ENCODE data around the gene GRB2.
A peak's percentile ranks its signal among the peaks of the same experiment; 100 is the strongest.
"Not testable (repeated sequence)": the region's sequence is repeated elsewhere in the genome, so short reads cannot be mapped to it uniquely, and the experiment has no call there.

Gene GRB2

GRCh38 chr17:75349589-75349988 lies 55.9 kb downstream of the GRB2 start:
- peaks cover 63% of the 10 kb centered on the region for H3F3A ChIP-seq (ENCODE audit: insufficient read depth)
- H2AFZ ChIP-seq (ENCODE audit: low read depth, low read length, severe bottlenecking), result no peak overlapping the region
- peak overlapping the region; percentile 99; the same call in 1 of the 2 replicates for H3K27ac ChIP-seq (ENCODE audit: low read depth, low read length)
- no peak overlapping the region for H3K4me2 ChIP-seq (ENCODE audit: low read depth, low read length, poor library complexity, severe bottlenecking)
- no peak overlapping the region for H3K9ac ChIP-seq (ENCODE audit: low read length)
- no peaks in the 10 kb centered on the region for H3K27me3 ChIP-seq (ENCODE audit: low read length)
- TF ChIP-seq EZH2phosphoT487 (conservative IDR thresholded peaks at IDR 0.05; ENCODE audit: low read length), result no peak
- TF ChIP-seq CTCF (IDR thresholded peaks at IDR 0.05; ENCODE audit: insufficient read depth, low read length, poor library complexity, severe bottlenecking), result no peak
- no peaks in the 10 kb centered on the region for H3K9me3 ChIP-seq (ENCODE audit: insufficient read depth, low read length)
- H3K36me3 ChIP-seq (ENCODE audit: low read length), result no peaks in the 10 kb centered on the region
- peaks cover 88% of the 10 kb centered on the region for H3K79me2 ChIP-seq (ENCODE audit: insufficient read depth, low read length)
- H3K9me2 ChIP-seq (replicated peaks; ENCODE audit: insufficient read depth, low read length), result no peaks in the 10 kb centered on the region
- H3K4me3 ChIP-seq (ENCODE audit: insufficient read depth, low read length, poor library complexity, severe bottlenecking), result no peak overlapping the region
- H4K20me1 ChIP-seq (ENCODE audit: low read depth, low read length), result peaks cover 4% of the 10 kb centered on the region; the same call in 1 of the 2 replicates

GRCh38 chr17:75348386-75349012 lies 57.0 kb downstream of the GRB2 start:
- H3K9me3 ChIP-seq (ENCODE audit: insufficient read depth, low read length), result no peaks in the 10 kb centered on the region
- H3K4me2 ChIP-seq (ENCODE audit: low read depth, low read length, poor library complexity, severe bottlenecking), result peak overlapping the region; percentile 100
- H3K27me3 ChIP-seq (ENCODE audit: low read length), result no peaks in the 10 kb centered on the region
- peaks cover 91% of the 10 kb centered on the region for H3K79me2 ChIP-seq (ENCODE audit: insufficient read depth, low read length)
- H4K20me1 ChIP-seq (ENCODE audit: low read depth, low read length), result peaks cover 4% of the 10 kb centered on the region; the same call in 1 of the 2 replicates
- no peaks in the 10 kb centered on the region for H3K9me2 ChIP-seq (replicated peaks; ENCODE audit: insufficient read depth, low read length)
- H3K4me3 ChIP-seq (ENCODE audit: insufficient read depth, low read length, poor library complexity, severe bottlenecking), result no peak overlapping the region
- peak overlapping the region; percentile 63 for H3K9ac ChIP-seq (ENCODE audit: low read length)
- TF ChIP-seq EZH2phosphoT487 (conservative IDR thresholded peaks at IDR 0.05; ENCODE audit: low read length) (no peak), CTCF (IDR thresholded peaks at IDR 0.05; ENCODE audit: insufficient read depth, low read length, poor library complexity, severe bottlenecking) (no peak)
- no peak overlapping the region for H2AFZ ChIP-seq (ENCODE audit: low read depth, low read length, severe bottlenecking)
- no peaks in the 10 kb centered on the region for H3K36me3 ChIP-seq (ENCODE audit: low read length)
- peak overlapping the region; percentile 99 for H3K27ac ChIP-seq (ENCODE audit: low read depth, low read length)
- H3F3A ChIP-seq (ENCODE audit: insufficient read depth), result peaks cover 73% of the 10 kb centered on the region

GRCh38 chr17:75346906-75347305 lies 58.6 kb downstream of the GRB2 start:
- Histone ChIP-seq H3K79me2 (ENCODE audit: insufficient read depth, low read length) (peaks cover 92% of the 10 kb centered on the region), H3K36me3 (ENCODE audit: low read length) (no peaks in the 10 kb centered on the region), H3K4me3 (ENCODE audit: insufficient read depth, low read length, poor library complexity, severe bottlenecking) (peak overlapping the region; percentile 40), H3K9me3 (ENCODE audit: insufficient read depth, low read length) (no peaks in the 10 kb centered on the region), H3K9me2 (replicated peaks; ENCODE audit: insufficient read depth, low read length) (no peaks in the 10 kb centered on the region), H3K4me2 (ENCODE audit: low read depth, low read length, poor library complexity, severe bottlenecking) (peak overlapping the region; percentile 100), H2AFZ (ENCODE audit: low read depth, low read length, severe bottlenecking) (no peak overlapping the region), H4K20me1 (ENCODE audit: low read depth, low read length) (peaks cover 4% of the 10 kb centered on the region; the same call in 1 of the 2 replicates), H3K27ac (ENCODE audit: low read depth, low read length) (peak overlapping the region; percentile 99), H3K9ac (ENCODE audit: low read length) (peak overlapping the region; percentile 63), H3K27me3 (ENCODE audit: low read length) (no peaks in the 10 kb centered on the region), H3F3A (ENCODE audit: insufficient read depth) (peaks cover 79% of the 10 kb centered on the region)
- no peak for TF ChIP-seq EZH2phosphoT487 (conservative IDR thresholded peaks at IDR 0.05; ENCODE audit: low read length)
- TF ChIP-seq CTCF (IDR thresholded peaks at IDR 0.05; ENCODE audit: insufficient read depth, low read length, poor library complexity, severe bottlenecking), result no peak

GRCh38 chr17:75346368-75346767 lies 59.1 kb downstream of the GRB2 start:
- H3K27me3 ChIP-seq (ENCODE audit: low read length); H3K36me3 ChIP-seq (ENCODE audit: low read length); H3K9me2 ChIP-seq (replicated peaks; ENCODE audit: insufficient read depth, low read length); H4K20me1 ChIP-seq (ENCODE audit: low read depth, low read length); H2AFZ ChIP-seq (ENCODE audit: low read depth, low read length, severe bottlenecking); H3K9me3 ChIP-seq (ENCODE audit: insufficient read depth, low read length): not testable (repeated sequence)
- Histone ChIP-seq H3K9ac (ENCODE audit: low read length) (peak overlapping the region; percentile 63), H3K4me3 (ENCODE audit: insufficient read depth, low read length, poor library complexity, severe bottlenecking) (peak overlapping the region; percentile 40), H3K79me2 (ENCODE audit: insufficient read depth, low read length) (peaks cover 92% of the 10 kb centered on the region), H3K4me2 (ENCODE audit: low read depth, low read length, poor library complexity, severe bottlenecking) (peak overlapping the region; percentile 100), H3F3A (ENCODE audit: insufficient read depth) (peaks cover 78% of the 10 kb centered on the region), H3K27ac (ENCODE audit: low read depth, low read length) (peak overlapping the region; percentile 99)

Measured in SU-DHL-6 (cell line).